C4-2B (cell line): ENCODE results near the gene PASK.

Experiments used
- CTCF ChIP-seq: fragments of 450-650 bp; conservative IDR thresholded peaks from 2 replicates; pipeline ENCODE4 v1.5.1; 2017; ENCODE audit warnings: mild to moderate bottlenecking
- ZFX ChIP-seq: fragments of 450-650 bp; IDR thresholded peaks from 2 replicates; pipeline ENCODE4 v1.6.1; 2017

DNA sequence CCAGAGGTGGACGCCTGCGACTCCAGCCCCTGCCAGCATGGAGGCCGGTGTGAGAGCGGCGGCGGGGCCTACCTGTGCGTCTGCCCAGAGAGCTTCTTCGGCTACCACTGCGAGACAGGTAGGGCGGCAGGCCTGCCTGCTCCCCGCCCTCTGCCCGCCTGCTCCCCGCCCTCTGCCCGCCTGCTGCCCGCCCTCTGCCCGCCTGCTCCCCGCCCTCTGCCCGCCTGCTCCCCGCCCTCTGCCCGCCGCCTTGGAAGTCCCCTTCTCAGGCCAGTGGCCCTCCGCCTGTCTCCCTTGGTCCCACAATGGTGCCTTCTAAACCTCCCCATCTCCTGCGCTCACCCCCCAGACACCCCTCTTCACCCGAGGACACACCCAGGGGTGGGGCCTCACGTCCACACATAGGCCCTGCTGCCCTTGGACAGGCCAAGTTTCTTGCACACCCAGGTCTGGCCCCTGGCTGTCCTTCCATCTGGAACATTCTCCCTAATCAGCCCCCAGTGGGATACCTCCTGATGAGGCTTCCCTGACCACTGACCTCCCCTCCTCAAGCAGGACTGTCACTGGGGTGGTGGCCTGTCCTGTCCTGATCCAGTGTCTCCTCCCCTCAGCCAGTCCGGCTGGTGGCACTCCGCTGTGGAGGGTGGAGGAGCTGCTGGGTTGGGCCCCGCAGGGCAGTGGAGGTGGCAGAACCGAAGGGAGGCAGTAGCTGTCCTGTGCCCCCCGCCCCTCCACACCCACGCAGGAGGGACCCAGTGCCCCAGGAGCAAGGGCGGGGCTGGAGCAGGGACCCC is 85.1 kb downstream of the PASK start:
- TF ChIP-seq CTCF (no peak), ZFX (no peak)
